A204.1 (cell line): ENCODE results near the gene PSMD8.
"Not testable (repeated sequence)": the region's sequence is repeated elsewhere in the genome, so short reads cannot be mapped to it uniquely, and the experiment has no call there.

Source experiments
- FAIRE-seq: peaks from 2 replicates; lab custom pipeline; 2012; peaks lifted over from hg19 to GRCh38; lab: Jason Lieb, UNC

The PSMD8 gene

GRCh38 chr19:38362076-38362945, 12.1 kb upstream of the PSMD8 start:
- no peak for FAIRE-seq

GRCh38 chr19:38362946-38363688, 11.3 kb upstream of the PSMD8 start:
- not testable (repeated sequence) for FAIRE-seq

- FAIRE-seq, result no peak
Measured at GRCh38 chr19:38367041-38367440, 7.3 kb upstream of the PSMD8 start.

GRCh38 chr19:38369584-38369983, 4.8 kb upstream of the PSMD8 start:
- FAIRE-seq, result no peak

- no peak for FAIRE-seq
Measured at GRCh38 chr19:38370299-38370698, 4.1 kb upstream of the PSMD8 start.

- no peak for FAIRE-seq
Measured at GRCh38 chr19:38371081-38371480, 3.3 kb upstream of the PSMD8 start.

GRCh38 chr19:38373907-38374331, 452 bp upstream of the PSMD8 start:
- FAIRE-seq, result no peak

GRCh38 chr19:38375098-38375493, 725 bp downstream of the PSMD8 start:
- no peak for FAIRE-seq

GRCh38 chr19:38375748-38376147, 1.4 kb downstream of the PSMD8 start:
- FAIRE-seq, result no peak

GRCh38 chr19:38376576-38376975, 2.2 kb downstream of the PSMD8 start:
- no peak for FAIRE-seq

- FAIRE-seq, result no peak
Measured at GRCh38 chr19:38377052-38377451, 2.7 kb downstream of the PSMD8 start.

GRCh38 chr19:38378866-38379265, 4.5 kb downstream of the PSMD8 start:
- no peak for FAIRE-seq

- FAIRE-seq, result no peak
Measured at GRCh38 chr19:38381138-38381537, 6.8 kb downstream of the PSMD8 start.

- FAIRE-seq, result no peak
Measured at GRCh38 chr19:38383184-38383583, 8.8 kb downstream of the PSMD8 start.

- FAIRE-seq, result no peak
Measured at GRCh38 chr19:38383743-38384142, 9.4 kb downstream of the PSMD8 start.

GRCh38 chr19:38384209-38385027, 10.0 kb downstream of the PSMD8 start:
- no peak for FAIRE-seq

GRCh38 chr19:38385057-38385803, 10.9 kb downstream of the PSMD8 start:
- FAIRE-seq, result no peak

GRCh38 chr19:38385804-38386257, 11.5 kb downstream of the PSMD8 start:
- no peak for FAIRE-seq

- FAIRE-seq, result no peak
Measured at GRCh38 chr19:38386300-38386970, 12.1 kb downstream of the PSMD8 start.

GRCh38 chr19:38386971-38387549, 12.7 kb downstream of the PSMD8 start:
- no peak for FAIRE-seq
